ENCODE results near the gene SRCAP.

- no peak for TF ChIP-seq GATA3 (IDR thresholded peaks at IDR 0.05; ENCODE audit: low read depth, low read length)
- no peak for TF ChIP-seq GATA2 (IDR thresholded peaks at IDR 0.05; ENCODE audit: low read depth, low read length)
Observed at GRCh38 chr16:30750201-30750600, 51.2 kb downstream of the SRCAP start.

Measured in SH-SY5Y (cell line).